ENCODE data around the gene LPAR2.

Gene LPAR2

GRCh38 chr19:19637186-19637522, 9.1 kb upstream of the LPAR2 start:
- no peak for DNase-seq
- H3K4me1 ChIP-seq (ENCODE audit: control insufficient read depth, low read depth, low read length) = no peaks in the 10 kb centered on the region
- no peaks in the 10 kb centered on the region for H3K27me3 ChIP-seq (ENCODE audit: insufficient read depth, low read length, poor library complexity)
- H3K23ac ChIP-seq (ENCODE audit: low read length) = no peak overlapping the region
- no peak overlapping the region for H2BK15ac ChIP-seq (replicated peaks; ENCODE audit: low read depth)
- no peak overlapping the region for H4K5ac ChIP-seq (ENCODE audit: low read length)
- no peaks in the 10 kb centered on the region for H3K79me1 ChIP-seq (ENCODE audit: low read length)
- no peak overlapping the region for H3K18ac ChIP-seq (ENCODE audit: low read length)
- H2BK5ac ChIP-seq (ENCODE audit: low read length) = no peak overlapping the region
- H3K56ac ChIP-seq (ENCODE audit: low read length) = no peak overlapping the region
- no peak overlapping the region for H3K4me2 ChIP-seq (ENCODE audit: low read length)
- H3K4me3 ChIP-seq (ENCODE audit: low read length) = no peak overlapping the region
- no peak overlapping the region for H2BK120ac ChIP-seq (ENCODE audit: low read depth, low read length)
- H3K36me3 ChIP-seq (ENCODE audit: control insufficient read depth, insufficient read depth, low read length) = peaks cover 3% of the 10 kb centered on the region
- no peak overlapping the region for H3K9ac ChIP-seq (ENCODE audit: low read length)
- H3K4ac ChIP-seq (ENCODE audit: low read depth, low read length) = no peak overlapping the region
- no peaks in the 10 kb centered on the region for H3K79me2 ChIP-seq (ENCODE audit: control insufficient read depth, insufficient read depth, low read length)
- no peak overlapping the region for H4K8ac ChIP-seq (ENCODE audit: low read depth, low read length)
- WGBS (ENCODE audit: extremely low coverage, insufficient coverage, low lambda C conversion rate) = no CpG with 5 or more reads among the region's 27 CpGs
- H3K27ac ChIP-seq (ENCODE audit: low read depth, low read length) = no peak overlapping the region
- no peak overlapping the region for H2AK5ac ChIP-seq (ENCODE audit: low read length)

GRCh38 chr19:19636573-19637185, 8.7 kb upstream of the LPAR2 start:
- no peak for DNase-seq
- no peak overlapping the region for H3K18ac ChIP-seq (ENCODE audit: low read length)
- no peaks in the 10 kb centered on the region for H3K79me2 ChIP-seq (ENCODE audit: control insufficient read depth, insufficient read depth, low read length)
- H3K23ac ChIP-seq (ENCODE audit: low read length) = no peak overlapping the region
- H3K36me3 ChIP-seq (ENCODE audit: control insufficient read depth, insufficient read depth, low read length) = peaks cover 3% of the 10 kb centered on the region
- H3K4me3 ChIP-seq (ENCODE audit: low read length) = no peak overlapping the region
- no peak overlapping the region for H2AK5ac ChIP-seq (ENCODE audit: low read length)
- no peak overlapping the region for H4K8ac ChIP-seq (ENCODE audit: low read depth, low read length)
- H3K27me3 ChIP-seq (ENCODE audit: insufficient read depth, low read length, poor library complexity) = no peaks in the 10 kb centered on the region
- no peaks in the 10 kb centered on the region for H3K79me1 ChIP-seq (ENCODE audit: low read length)
- no CpG with 5 or more reads among the region's 9 CpGs for WGBS (ENCODE audit: extremely low coverage, insufficient coverage, low lambda C conversion rate)
- no peaks in the 10 kb centered on the region for H3K4me1 ChIP-seq (ENCODE audit: control insufficient read depth, low read depth, low read length)
- no peak overlapping the region for H4K5ac ChIP-seq (ENCODE audit: low read length)
- no peak overlapping the region for H3K4me2 ChIP-seq (ENCODE audit: low read length)
- H3K56ac ChIP-seq (ENCODE audit: low read length) = no peak overlapping the region
- no peak overlapping the region for H2BK5ac ChIP-seq (ENCODE audit: low read length)
- no peak overlapping the region for H2BK120ac ChIP-seq (ENCODE audit: low read depth, low read length)
- no peak overlapping the region for H3K9ac ChIP-seq (ENCODE audit: low read length)
- no peak overlapping the region for H3K27ac ChIP-seq (ENCODE audit: low read depth, low read length)
- no peak overlapping the region for H3K4ac ChIP-seq (ENCODE audit: low read depth, low read length)
- H2BK15ac ChIP-seq (replicated peaks; ENCODE audit: low read depth) = no peak overlapping the region

GRCh38 chr19:19635313-19635702, 7.3 kb upstream of the LPAR2 start:
- Histone ChIP-seq H4K5ac (ENCODE audit: low read length) (no peak overlapping the region), H3K4me3 (ENCODE audit: low read length) (no peak overlapping the region), H4K8ac (ENCODE audit: low read depth, low read length) (no peak overlapping the region), H2BK5ac (ENCODE audit: low read length) (no peak overlapping the region), H3K23ac (ENCODE audit: low read length) (no peak overlapping the region), H3K79me1 (ENCODE audit: low read length) (no peaks in the 10 kb centered on the region), H3K4ac (ENCODE audit: low read depth, low read length) (no peak overlapping the region), H2BK15ac (replicated peaks; ENCODE audit: low read depth) (no peak overlapping the region), H3K27ac (ENCODE audit: low read depth, low read length) (no peak overlapping the region), H3K27me3 (ENCODE audit: insufficient read depth, low read length, poor library complexity) (no peaks in the 10 kb centered on the region), H3K18ac (ENCODE audit: low read length) (no peak overlapping the region), H3K9ac (ENCODE audit: low read length) (no peak overlapping the region), H3K4me1 (ENCODE audit: control insufficient read depth, low read depth, low read length) (no peaks in the 10 kb centered on the region), H3K79me2 (ENCODE audit: control insufficient read depth, insufficient read depth, low read length) (no peaks in the 10 kb centered on the region), H3K36me3 (ENCODE audit: control insufficient read depth, insufficient read depth, low read length) (peaks cover 3% of the 10 kb centered on the region), H3K4me2 (ENCODE audit: low read length) (no peak overlapping the region), H3K56ac (ENCODE audit: low read length) (no peak overlapping the region), H2AK5ac (ENCODE audit: low read length) (no peak overlapping the region), H2BK120ac (ENCODE audit: low read depth, low read length) (no peak overlapping the region)
- no peak for DNase-seq
- no CpG with 5 or more reads among the region's 14 CpGs for WGBS (ENCODE audit: extremely low coverage, insufficient coverage, low lambda C conversion rate)

- H3K27ac ChIP-seq (ENCODE audit: low read depth, low read length) = no peak overlapping the region
- no peak overlapping the region for H3K4me2 ChIP-seq (ENCODE audit: low read length)
- no peak overlapping the region for H3K23ac ChIP-seq (ENCODE audit: low read length)
- no peak overlapping the region for H3K4me3 ChIP-seq (ENCODE audit: low read length)
- H3K36me3 ChIP-seq (ENCODE audit: control insufficient read depth, insufficient read depth, low read length) = peaks cover 3% of the 10 kb centered on the region
- no peaks in the 10 kb centered on the region for H3K79me1 ChIP-seq (ENCODE audit: low read length)
- H3K27me3 ChIP-seq (ENCODE audit: insufficient read depth, low read length, poor library complexity) = no peaks in the 10 kb centered on the region
- no peak overlapping the region for H3K9ac ChIP-seq (ENCODE audit: low read length)
- H2BK120ac ChIP-seq (ENCODE audit: low read depth, low read length) = no peak overlapping the region
- H3K79me2 ChIP-seq (ENCODE audit: control insufficient read depth, insufficient read depth, low read length) = no peaks in the 10 kb centered on the region
- no peak overlapping the region for H2BK5ac ChIP-seq (ENCODE audit: low read length)
- H3K4me1 ChIP-seq (ENCODE audit: control insufficient read depth, low read depth, low read length) = no peaks in the 10 kb centered on the region
- no peak for DNase-seq
- H3K18ac ChIP-seq (ENCODE audit: low read length) = no peak overlapping the region
- H3K4ac ChIP-seq (ENCODE audit: low read depth, low read length) = no peak overlapping the region
- no peak overlapping the region for H3K56ac ChIP-seq (ENCODE audit: low read length)
- no peak overlapping the region for H4K5ac ChIP-seq (ENCODE audit: low read length)
- no peak overlapping the region for H4K8ac ChIP-seq (ENCODE audit: low read depth, low read length)
- no peak overlapping the region for H2AK5ac ChIP-seq (ENCODE audit: low read length)
- no peak overlapping the region for H2BK15ac ChIP-seq (replicated peaks; ENCODE audit: low read depth)
- no CpG with 5 or more reads among the region's 36 CpGs for whole genome bisulfite sequencing (ENCODE audit: extremely low coverage, insufficient coverage, low lambda C conversion rate)
Measured at GRCh38 chr19:19634516-19635312, 6.7 kb upstream of the LPAR2 start.

- Histone ChIP-seq H4K5ac (ENCODE audit: low read length) (no peak overlapping the region), H2BK5ac (ENCODE audit: low read length) (no peak overlapping the region), H3K23ac (ENCODE audit: low read length) (no peak overlapping the region), H3K79me2 (ENCODE audit: control insufficient read depth, insufficient read depth, low read length) (no peaks in the 10 kb centered on the region), H2BK120ac (ENCODE audit: low read depth, low read length) (no peak overlapping the region), H3K4ac (ENCODE audit: low read depth, low read length) (no peak overlapping the region), H3K4me2 (ENCODE audit: low read length) (no peak overlapping the region), H3K79me1 (ENCODE audit: low read length) (no peaks in the 10 kb centered on the region), H3K36me3 (ENCODE audit: control insufficient read depth, insufficient read depth, low read length) (peaks cover 3% of the 10 kb centered on the region), H3K4me3 (ENCODE audit: low read length) (no peak overlapping the region), H3K27ac (ENCODE audit: low read depth, low read length) (no peak overlapping the region), H2AK5ac (ENCODE audit: low read length) (no peak overlapping the region), H2BK15ac (replicated peaks; ENCODE audit: low read depth) (no peak overlapping the region), H3K4me1 (ENCODE audit: control insufficient read depth, low read depth, low read length) (no peaks in the 10 kb centered on the region), H3K27me3 (ENCODE audit: insufficient read depth, low read length, poor library complexity) (no peaks in the 10 kb centered on the region), H3K18ac (ENCODE audit: low read length) (no peak overlapping the region), H3K9ac (ENCODE audit: low read length) (no peak overlapping the region), H4K8ac (ENCODE audit: low read depth, low read length) (no peak overlapping the region), H3K56ac (ENCODE audit: low read length) (no peak overlapping the region)
- WGBS (ENCODE audit: extremely low coverage, insufficient coverage, low lambda C conversion rate) = no CpG with 5 or more reads among the region's 22 CpGs
- no peak for DNase-seq
Measured at GRCh38 chr19:19633711-19634515, 5.9 kb upstream of the LPAR2 start.
